ENCODE measurements around the gene ANXA11.
"Not testable (repeated sequence)": the region's sequence is repeated elsewhere in the genome, so short reads cannot be mapped to it uniquely, and the experiment has no call there.

Gene ANXA11

GRCh38 chr10:80164596-80164995, 40.7 kb downstream of the ANXA11 start:
- FAIRE-seq, result no peak

GRCh38 chr10:80163741-80164341, 41.5 kb downstream of the ANXA11 start:
- no peak for FAIRE-seq

- FAIRE-seq, result no peak
Measured at GRCh38 chr10:80161321-80162083, 43.8 kb downstream of the ANXA11 start.

GRCh38 chr10:80160361-80161320, 44.7 kb downstream of the ANXA11 start:
- no peak for FAIRE-seq

- FAIRE-seq, result no peak
Measured at GRCh38 chr10:80159166-80159873, 46.0 kb downstream of the ANXA11 start.

- no peak for FAIRE-seq
Measured at GRCh38 chr10:80158598-80159127, 46.7 kb downstream of the ANXA11 start.

- no peak for FAIRE-seq
Measured at GRCh38 chr10:80158126-80158525, 47.2 kb downstream of the ANXA11 start.

- no peak for FAIRE-seq
Measured at GRCh38 chr10:80157561-80157960, 47.8 kb downstream of the ANXA11 start.

- no peak for FAIRE-seq
Measured at GRCh38 chr10:80156216-80156615, 49.1 kb downstream of the ANXA11 start.

- FAIRE-seq, result no peak
Measured at GRCh38 chr10:80155696-80156215, 49.6 kb downstream of the ANXA11 start.

GRCh38 chr10:80154978-80155695, 50.2 kb downstream of the ANXA11 start:
- no peak for FAIRE-seq

- no peak for FAIRE-seq
Measured at GRCh38 chr10:80154626-80154977, 50.7 kb downstream of the ANXA11 start.

- FAIRE-seq, result no peak
Measured at GRCh38 chr10:80153460-80153859, 51.9 kb downstream of the ANXA11 start.

- FAIRE-seq, result no peak
Measured at GRCh38 chr10:80152820-80153219, 52.5 kb downstream of the ANXA11 start.

- no peak for FAIRE-seq
Measured at GRCh38 chr10:80150172-80150571, 55.2 kb downstream of the ANXA11 start.

- no peak for FAIRE-seq
Measured at GRCh38 chr10:80149123-80149522, 56.2 kb downstream of the ANXA11 start.

GRCh38 chr10:80148166-80148805, 57.1 kb downstream of the ANXA11 start:
- no peak for FAIRE-seq

GRCh38 chr10:80146918-80147317, 58.4 kb downstream of the ANXA11 start:
- no peak for FAIRE-seq

- FAIRE-seq, result not testable (repeated sequence)
Measured at GRCh38 chr10:80145406-80146308, 59.7 kb downstream of the ANXA11 start.

GRCh38 chr10:80144696-80145131, 60.6 kb downstream of the ANXA11 start:
- FAIRE-seq, result no peak

All from G401.6 (cell line).